MM.1S (cell line): ENCODE data around the gene VAV2.

ENCODE experiments used
- CTCF ChIP-seq: fragments of 300-600 bp; sonication (generic); IDR thresholded peaks from 2 replicates; pipeline ENCODE4 v1.5.1; 2016; ENCODE audit warnings: antibody characterized with exemption, low read length, mixed read lengths
- EZH2 ChIP-seq: fragments of 300-600 bp; sonication (generic); optimal IDR thresholded peaks from 2 replicates; pipeline ENCODE3; 2017; ENCODE audit warnings: low read depth, mild to moderate bottlenecking, antibody characterized with exemption, low read length, mixed read lengths

GRCh38 chr9:133999851-134000265 is 7.7 kb upstream of the VAV2 start:
- no peak for TF ChIP-seq CTCF
- TF ChIP-seq EZH2 = no peak
